ENCODE data around the gene STARD8. TPM values are rescaled to one million over a fixed set of nuclear protein-coding genes. Genes with fewer than 3 reads are reported as not detected.
"Not testable (repeated sequence)": the region's sequence is repeated elsewhere in the genome, so short reads cannot be mapped to it uniquely, and the experiment has no call there.

The STARD8 gene
- total and polyA plus RNA-seq, 2 donors (not counting 1 experiment from before 2014, with no cell fraction given) = 0.33 to 0.54 TPM

DNA sequence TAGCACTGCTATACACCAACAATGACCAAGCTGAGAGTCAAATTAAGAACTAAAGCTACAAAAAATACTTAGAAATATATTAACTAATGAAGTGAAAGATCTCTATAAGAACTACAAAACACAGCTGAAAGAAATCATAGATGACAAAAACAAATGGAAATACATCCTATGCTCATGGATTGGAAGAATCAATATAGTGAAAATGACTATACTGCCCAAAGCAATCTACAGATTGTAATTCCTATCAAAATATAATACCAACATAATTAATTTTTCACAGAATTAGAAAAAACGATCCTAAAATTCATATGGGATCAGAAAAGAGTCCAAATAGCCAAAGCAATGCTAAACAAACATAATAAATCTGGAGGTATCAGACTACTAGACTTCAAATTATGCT is 87.8 kb downstream of the STARD8 start:
- DNase-seq (no peak), ATAC-seq (ENCODE audit: low read depth) (no peak)
- Mint-ChIP-seq H3K4me1 (no peaks in the 10 kb centered on the region), H3K4me3 (no peak overlapping the region), H3K27ac (no peak overlapping the region), H3K9me3 (ENCODE audit: insufficient read depth) (no peaks in the 10 kb centered on the region), H3K27me3 (peaks cover 10% of the 10 kb centered on the region)
- CTCF ChIA-PET = no interaction called here
- H3K27me3 ChIP-seq (replicated peaks in 1 of 4; ENCODE audit: control extremely low read depth in 1 of 4, control insufficient read depth in 3 of 4, insufficient read depth in 4 of 4, low read length in 3 of 4) = peaks cover 0 to 3% (median 0%) of the 10 kb centered on the region in 4 experiments
- WGBS (ENCODE audit: insufficient coverage) = no CpG with 5 or more reads among the region's 1 CpG
- H3K9ac ChIP-seq (ENCODE audit: low read length) = no peak overlapping the region
- no peak overlapping the region for H3K27ac ChIP-seq (ENCODE audit: low read length in 2 of 2)
- no peaks in the 10 kb centered on the region for H3K4me1 ChIP-seq (ENCODE audit: control insufficient read depth in 2 of 2, insufficient read depth in 2 of 2, low read length in 2 of 2)
- POLR2A ChIA-PET = no interaction called here
- H4K20me1 ChIP-seq (ENCODE audit: control insufficient read depth, insufficient read depth, low read length, poor library complexity, severe bottlenecking) = no peaks in the 10 kb centered on the region
- no peaks in the 10 kb centered on the region for H3K9me3 ChIP-seq (ENCODE audit: control extremely low read depth in 1 of 3, control insufficient read depth in 2 of 3, insufficient read depth in 1 of 3, low read length in 2 of 3)
- H2AFZ ChIP-seq (ENCODE audit: insufficient read depth, low read depth, low read length, poor library complexity, severe bottlenecking) = no peak overlapping the region
- intact Hi-C loops (cut with micrococcal nuclease) = loop anchor here (10.0 kb wide), 1 partner anchor 550 kb away; no protein-coding TSS in a partner anchor
- no peak overlapping the region for H3K4me3 ChIP-seq (ENCODE audit: control extremely low read depth in 1 of 5, extremely low read depth in 1 of 5, insufficient read depth in 1 of 5, low read depth in 2 of 5, low read length in 4 of 5)
- no peaks in the 10 kb centered on the region for H3K79me2 ChIP-seq (ENCODE audit: control insufficient read depth, insufficient read depth, low read length)
- TF ChIP-seq EZH2 (IDR thresholded peaks at IDR 0.05; ENCODE audit: borderline replicate concordance, insufficient read depth, low read depth, low read length, poor library complexity, severe bottlenecking) = no peak
- TF ChIP-seq, protein P1, sequence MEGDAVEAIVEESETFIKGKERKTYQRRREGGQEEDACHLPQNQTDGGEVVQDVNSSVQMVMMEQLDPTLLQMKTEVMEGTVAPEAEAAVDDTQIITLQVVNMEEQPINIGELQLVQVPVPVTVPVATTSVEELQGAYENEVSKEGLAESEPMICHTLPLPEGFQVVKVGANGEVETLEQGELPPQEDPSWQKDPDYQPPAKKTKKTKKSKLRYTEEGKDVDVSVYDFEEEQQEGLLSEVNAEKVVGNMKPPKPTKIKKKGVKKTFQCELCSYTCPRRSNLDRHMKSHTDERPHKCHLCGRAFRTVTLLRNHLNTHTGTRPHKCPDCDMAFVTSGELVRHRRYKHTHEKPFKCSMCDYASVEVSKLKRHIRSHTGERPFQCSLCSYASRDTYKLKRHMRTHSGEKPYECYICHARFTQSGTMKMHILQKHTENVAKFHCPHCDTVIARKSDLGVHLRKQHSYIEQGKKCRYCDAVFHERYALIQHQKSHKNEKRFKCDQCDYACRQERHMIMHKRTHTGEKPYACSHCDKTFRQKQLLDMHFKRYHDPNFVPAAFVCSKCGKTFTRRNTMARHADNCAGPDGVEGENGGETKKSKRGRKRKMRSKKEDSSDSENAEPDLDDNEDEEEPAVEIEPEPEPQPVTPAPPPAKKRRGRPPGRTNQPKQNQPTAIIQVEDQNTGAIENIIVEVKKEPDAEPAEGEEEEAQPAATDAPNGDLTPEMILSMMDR (IDR thresholded peaks at IDR 0.05) = no peak
- no peak overlapping the region for H3K4me2 ChIP-seq (replicated peaks; ENCODE audit: low read depth, low read length, poor library complexity, severe bottlenecking)
- no peaks in the 10 kb centered on the region for H3K36me3 ChIP-seq (replicated peaks in 1 of 2; ENCODE audit: control extremely low read depth in 1 of 2, control insufficient read depth in 1 of 2, extremely low read depth in 1 of 2, insufficient read depth in 2 of 2, low read length in 1 of 2)

DNA sequence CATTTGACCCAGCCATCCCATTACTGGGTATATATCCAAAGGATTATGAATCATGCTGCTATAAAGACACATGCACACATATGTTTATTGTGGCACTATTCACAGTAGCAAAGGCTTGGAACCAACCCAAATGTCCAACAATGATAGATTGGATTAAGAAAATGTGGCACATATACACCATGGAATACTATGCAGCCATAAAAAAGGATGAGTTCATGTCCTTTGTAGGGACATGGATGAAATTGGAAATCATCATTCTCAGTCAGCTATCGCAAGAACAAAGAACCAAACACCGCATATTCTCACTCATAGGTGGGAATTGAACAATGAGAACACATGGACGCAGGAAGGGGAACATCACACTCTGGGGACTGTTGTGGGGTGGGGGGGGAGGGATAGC is 94.4 kb downstream of the STARD8 start:
- H3K27me3 ChIP-seq (replicated peaks in 1 of 4; ENCODE audit: control extremely low read depth in 1 of 4, control insufficient read depth in 3 of 4, insufficient read depth in 4 of 4, low read length in 3 of 4); H3K79me2 ChIP-seq (ENCODE audit: control insufficient read depth, insufficient read depth, low read length); H4K20me1 ChIP-seq (ENCODE audit: control insufficient read depth, insufficient read depth, low read length, poor library complexity, severe bottlenecking); ATAC-seq (ENCODE audit: low read depth); H2AFZ ChIP-seq (ENCODE audit: insufficient read depth, low read depth, low read length, poor library complexity, severe bottlenecking); H3K4me1 ChIP-seq (ENCODE audit: control insufficient read depth in 2 of 2, insufficient read depth in 2 of 2, low read length in 2 of 2); intact Hi-C loops (cut with micrococcal nuclease); H3K27ac Mint-ChIP-seq; H3K9me3 Mint-ChIP-seq (ENCODE audit: insufficient read depth); CTCF ChIA-PET; DNase-seq; H3K4me1 Mint-ChIP-seq; H3K9me3 ChIP-seq (ENCODE audit: control extremely low read depth in 1 of 3, control insufficient read depth in 2 of 3, insufficient read depth in 1 of 3, low read length in 2 of 3); H3K4me3 Mint-ChIP-seq; H3K9ac ChIP-seq (ENCODE audit: low read length); H3K4me3 ChIP-seq (ENCODE audit: control extremely low read depth in 1 of 5, extremely low read depth in 1 of 5, insufficient read depth in 1 of 5, low read depth in 2 of 5, low read length in 4 of 5); POLR2A ChIA-PET; H3K36me3 ChIP-seq (replicated peaks in 1 of 2; ENCODE audit: control extremely low read depth in 1 of 2, control insufficient read depth in 1 of 2, extremely low read depth in 1 of 2, insufficient read depth in 2 of 2, low read length in 1 of 2); H3K27ac ChIP-seq (ENCODE audit: low read length in 2 of 2); H3K4me2 ChIP-seq (replicated peaks; ENCODE audit: low read depth, low read length, poor library complexity, severe bottlenecking); H3K27me3 Mint-ChIP-seq: not testable (repeated sequence)
- no CpG with 5 or more reads among the region's 3 CpGs for WGBS (ENCODE audit: insufficient coverage)

All from B cell (primary cell).